ENCODE measurements around the gene RBM6.
"Not testable (repeated sequence)": the region's sequence is repeated elsewhere in the genome, so short reads cannot be mapped to it uniquely, and the experiment has no call there.

RBM6 gene

DNA sequence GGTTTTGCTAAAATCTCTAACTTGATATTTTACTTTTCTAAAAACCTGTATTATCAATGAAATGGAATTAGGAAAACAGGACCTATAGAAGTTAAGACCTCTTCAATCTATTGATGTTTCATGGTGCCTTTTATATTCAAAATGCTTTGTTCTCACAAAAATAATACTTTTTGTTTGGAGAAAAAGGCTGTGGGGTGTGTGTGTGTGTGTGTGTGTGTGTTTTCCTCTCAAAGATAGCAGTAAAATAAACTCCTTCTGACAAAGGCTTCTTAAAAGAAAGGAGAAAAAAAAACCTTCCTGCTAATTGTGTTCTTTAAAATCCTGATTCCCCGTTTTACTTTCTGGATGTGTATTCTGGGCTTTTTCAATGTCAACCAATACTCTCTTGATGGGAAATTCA is 54.5 kb downstream of the RBM6 start:
- DNase-seq, result no peak

- DNase-seq, result no peak
Measured at GRCh38 chr3:49996016-49996415, 56.1 kb downstream of the RBM6 start.

DNA sequence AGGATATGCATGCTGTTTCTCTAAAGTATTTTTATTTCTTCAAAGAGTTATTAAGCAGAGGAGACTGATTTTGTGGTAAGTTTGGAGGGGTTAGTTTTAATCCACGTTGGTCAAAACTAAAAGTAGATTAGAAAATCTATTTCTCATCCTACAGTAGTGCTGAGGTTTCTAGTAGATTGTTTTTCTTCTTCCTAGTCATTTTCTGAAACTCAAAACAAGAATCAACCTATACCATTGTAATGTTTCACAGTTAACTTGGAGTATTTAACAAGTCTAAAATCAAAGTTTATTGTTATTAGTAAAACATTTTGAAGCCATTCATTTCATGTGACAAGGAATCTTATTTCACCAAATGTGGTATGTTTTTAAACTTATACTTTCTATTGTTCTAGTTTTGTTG is 57.9 kb downstream of the RBM6 start:
- DNase-seq, result no peak

- no peak for DNase-seq
Measured at GRCh38 chr3:49998326-49998725, 58.4 kb downstream of the RBM6 start.

- DNase-seq, result no peak
Measured at GRCh38 chr3:50001511-50001910, 61.6 kb downstream of the RBM6 start.

DNA sequence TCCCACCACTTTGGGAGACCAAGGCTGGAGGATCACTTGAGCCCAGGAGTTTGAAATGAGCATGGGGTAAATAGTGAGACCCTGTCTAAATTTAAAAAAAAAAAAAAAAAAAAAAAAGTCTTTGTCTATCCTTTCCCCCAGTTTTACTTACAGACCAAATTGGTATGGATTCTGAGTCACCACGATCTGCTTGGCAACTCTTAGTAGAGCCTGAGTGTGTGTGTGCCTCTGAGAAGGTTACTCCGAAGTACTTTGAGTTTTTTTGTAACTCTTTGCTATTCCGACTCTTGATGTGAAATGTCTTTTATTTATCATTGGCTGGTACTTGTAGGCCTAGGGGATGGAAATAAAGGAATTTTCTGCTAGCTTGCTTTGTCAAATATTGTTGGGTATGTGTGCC is 63.3 kb downstream of the RBM6 start:
- DNase-seq, result no peak

GRCh38 chr3:50003824-50004223 is 63.9 kb downstream of the RBM6 start:
- DNase-seq, result no peak

GRCh38 chr3:50008931-50009330 is 69.0 kb downstream of the RBM6 start:
- DNase-seq, result no peak

GRCh38 chr3:50010959-50011358 is 71.0 kb downstream of the RBM6 start:
- DNase-seq, result no peak

DNA sequence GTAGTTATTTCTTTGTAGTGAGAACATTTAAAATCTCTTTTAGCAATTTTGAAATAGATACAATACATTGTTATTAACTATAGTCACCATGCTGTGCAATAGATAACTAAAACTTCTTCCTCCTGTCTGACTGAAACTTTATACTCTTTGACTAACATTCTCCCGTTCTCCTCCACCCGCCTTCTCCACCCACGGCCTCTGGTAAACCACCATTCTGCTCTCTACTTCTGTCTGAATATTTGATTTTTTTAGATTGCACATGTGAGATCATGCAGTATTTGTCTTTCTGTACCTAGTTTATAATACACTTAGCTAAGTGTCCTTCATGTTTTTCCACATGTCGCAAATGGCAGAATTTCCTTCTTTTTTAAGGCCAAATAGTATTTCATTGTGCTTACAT is 76.0 kb downstream of the RBM6 start:
- no peak for DNase-seq

DNA sequence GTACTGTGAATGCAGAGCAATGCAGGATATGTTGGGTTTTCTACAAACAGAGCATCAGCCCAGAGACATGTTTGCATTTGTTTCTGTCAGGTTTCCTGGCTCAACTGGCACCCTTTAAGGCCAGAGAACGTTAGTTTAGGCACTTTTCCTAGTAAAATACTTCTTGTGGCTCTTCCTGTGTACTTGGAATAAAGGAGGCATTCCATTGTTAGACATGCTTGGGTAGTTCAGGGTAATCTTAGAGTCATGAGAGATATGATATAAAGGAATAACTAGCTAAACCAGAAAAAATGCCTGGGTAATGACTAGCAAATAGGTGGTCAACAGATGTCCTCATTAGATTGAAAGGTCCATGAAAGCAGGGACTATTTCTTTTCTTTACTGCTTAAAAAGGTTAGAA is 88.4 kb downstream of the RBM6 start:
- DNase-seq, result no peak

DNA sequence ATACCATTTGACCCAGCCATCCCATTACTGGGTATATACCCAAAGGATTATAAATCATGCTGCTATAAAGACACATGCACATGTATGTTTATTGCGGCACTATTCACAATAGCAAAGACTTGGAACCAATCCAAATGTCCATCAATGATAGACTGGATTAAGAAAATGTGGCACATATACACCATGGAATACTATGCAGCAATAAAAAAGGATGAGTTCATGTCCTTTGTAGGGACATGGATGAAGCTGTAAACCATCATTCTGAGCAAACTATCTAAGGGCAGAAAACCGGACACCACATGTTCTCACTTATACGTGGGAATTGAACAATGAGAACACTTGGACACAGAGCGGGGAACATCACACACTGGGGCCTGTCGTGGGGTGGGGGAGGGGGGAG is 91.3 kb downstream of the RBM6 start:
- not testable (repeated sequence) for DNase-seq

DNA sequence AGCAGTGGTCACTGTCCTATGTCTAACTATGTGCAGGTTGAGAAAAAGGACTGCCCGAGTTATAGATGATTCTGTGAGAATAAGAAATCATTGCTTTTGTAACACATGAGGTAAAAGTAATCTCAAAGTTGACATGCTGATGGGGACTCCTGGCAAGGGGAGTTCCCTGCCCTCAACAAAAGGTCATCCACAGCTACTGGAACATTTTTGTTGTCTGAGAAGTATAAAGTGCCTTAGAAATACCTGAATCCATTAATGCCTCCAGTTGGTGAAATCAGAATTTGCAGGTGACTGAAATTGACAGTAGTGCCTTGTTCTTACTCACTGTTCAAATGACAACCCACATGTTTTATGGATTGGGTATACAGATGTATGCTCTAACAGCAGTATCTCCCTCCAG is 105.0 kb downstream of the RBM6 start:
- DNase-seq, result no peak

DNA sequence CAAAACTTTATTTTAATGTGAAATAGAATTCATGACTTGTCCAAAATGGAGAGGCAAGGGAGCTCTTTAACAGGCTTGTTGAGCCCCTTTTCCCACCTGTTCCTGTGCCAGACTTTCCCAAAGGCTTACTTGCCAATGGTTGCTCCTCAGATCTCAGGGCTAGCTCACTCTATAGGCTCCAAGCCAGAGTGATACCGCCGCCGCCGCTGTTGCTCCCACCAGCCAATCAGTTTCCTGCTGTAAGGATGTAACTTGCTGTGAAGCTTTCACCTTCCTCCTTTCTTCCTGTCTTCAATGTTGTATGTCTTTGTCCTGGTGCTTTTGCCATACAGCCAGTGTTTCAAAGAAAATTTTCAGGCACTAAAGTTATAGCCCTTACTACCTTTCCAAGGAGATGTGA is 107.5 kb downstream of the RBM6 start:
- no peak for DNase-seq

DNA sequence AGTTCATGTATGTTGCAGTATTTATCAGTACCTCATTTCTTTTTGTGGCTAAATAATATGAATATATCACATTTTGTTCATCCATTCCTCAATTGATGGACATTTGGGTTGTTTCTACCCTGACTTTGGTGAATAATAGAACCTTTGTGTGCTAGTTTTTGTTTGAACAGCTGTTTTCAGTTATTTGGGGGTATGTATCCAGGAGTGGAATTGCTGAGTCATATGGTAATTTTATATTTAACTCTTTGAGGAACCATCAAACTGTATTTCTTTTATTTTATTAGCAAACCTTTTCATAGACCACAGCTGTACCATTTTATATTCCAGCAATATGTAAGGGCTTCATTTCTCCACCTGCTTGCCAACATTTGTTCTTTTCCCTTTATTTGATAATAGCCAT is 110.4 kb downstream of the RBM6 start:
- no peak for DNase-seq

DNA sequence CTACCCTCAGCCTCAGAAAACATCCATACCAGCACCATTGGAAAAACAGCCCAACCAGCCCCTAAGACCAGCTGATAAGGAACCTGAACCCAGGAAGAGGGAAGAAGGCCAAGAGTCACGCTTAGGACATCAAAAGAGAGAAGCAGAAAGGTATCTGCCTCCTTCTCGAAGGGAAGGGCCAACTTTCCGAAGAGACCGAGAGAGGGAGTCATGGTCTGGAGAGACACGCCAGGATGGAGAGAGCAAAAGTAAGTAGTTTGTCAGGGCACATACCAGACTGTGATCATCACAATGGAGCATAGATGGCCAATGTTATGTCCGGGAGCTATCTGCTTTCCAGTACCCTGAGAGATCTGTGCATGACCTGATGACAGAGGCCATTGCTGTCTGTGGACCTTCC is 117.8 kb downstream of the RBM6 start:
- no peak for DNase-seq

DNA sequence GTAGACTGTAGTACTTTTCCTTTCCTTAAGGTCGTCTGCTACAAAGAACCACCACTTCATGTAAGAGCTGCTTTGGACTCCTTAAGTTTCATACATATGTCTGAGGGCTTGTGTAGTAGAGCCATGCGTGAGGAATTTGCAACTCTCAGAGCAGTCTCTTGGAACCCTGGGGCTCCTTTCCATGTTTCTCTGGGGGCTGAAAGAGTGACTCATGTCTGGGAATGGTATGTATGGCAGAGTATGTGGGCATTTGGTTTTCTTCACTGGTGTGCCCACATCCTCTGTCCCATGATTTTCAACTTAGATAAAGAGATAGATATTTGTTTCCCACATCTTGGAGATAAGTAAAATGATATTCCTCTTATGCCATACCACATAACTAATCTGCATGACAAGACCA is 128.2 kb downstream of the RBM6 start:
- DNase-seq, result no peak

GRCh38 chr3:50078091-50078490 is 138.1 kb downstream of the RBM6 start:
- no peak for DNase-seq

DNA sequence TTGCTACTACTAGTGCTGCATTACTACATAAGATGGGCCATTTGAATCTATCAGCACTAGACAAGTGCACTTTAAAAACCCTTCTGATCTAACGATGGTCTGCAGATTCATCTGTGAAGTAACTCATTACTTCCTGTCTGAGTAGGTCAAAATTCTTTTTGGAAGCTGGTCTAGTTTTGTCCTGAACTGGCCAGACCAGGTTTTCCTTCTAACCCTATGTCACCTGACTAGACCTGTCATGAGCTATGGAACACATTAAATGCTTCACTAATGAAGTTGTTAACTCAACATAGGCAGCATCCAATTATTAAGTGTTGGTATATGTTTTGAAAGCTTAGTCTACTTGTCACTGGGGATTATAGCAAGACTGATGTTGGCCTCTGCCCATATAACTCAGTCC is 138.7 kb downstream of the RBM6 start:
- DNase-seq, result no peak

- DNase-seq, result not testable (repeated sequence)
Measured at GRCh38 chr3:50084951-50085350, 145.0 kb downstream of the RBM6 start.

GRCh38 chr3:50088725-50089608 is 149.0 kb downstream of the RBM6 start, which contains the start of gene RBM5:
Gene RBM5, plus strand, starts transcription at chr3:50088919. Its CDS starts 1,516 bp downstream, at chr3:50090435.
- peak; percentile 70 for DNase-seq

DNA sequence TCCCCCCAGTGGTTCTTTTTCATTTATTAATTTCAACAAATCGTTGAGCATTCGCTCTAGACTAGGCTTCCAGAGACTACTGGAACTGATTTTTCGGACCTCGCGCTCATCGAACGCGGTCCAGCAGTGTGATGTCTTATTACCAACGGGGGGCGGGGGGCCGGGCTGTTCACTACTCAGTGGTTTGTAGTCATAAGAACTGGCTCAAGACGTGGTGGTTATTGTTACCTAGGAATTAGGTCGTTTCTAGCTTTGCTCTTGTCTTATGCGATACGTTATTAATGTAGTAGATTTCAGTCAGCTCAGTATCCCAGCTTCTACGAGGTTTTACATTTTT is 149.6 kb downstream of the RBM6 start:
- DNase-seq, result no peak

DNA sequence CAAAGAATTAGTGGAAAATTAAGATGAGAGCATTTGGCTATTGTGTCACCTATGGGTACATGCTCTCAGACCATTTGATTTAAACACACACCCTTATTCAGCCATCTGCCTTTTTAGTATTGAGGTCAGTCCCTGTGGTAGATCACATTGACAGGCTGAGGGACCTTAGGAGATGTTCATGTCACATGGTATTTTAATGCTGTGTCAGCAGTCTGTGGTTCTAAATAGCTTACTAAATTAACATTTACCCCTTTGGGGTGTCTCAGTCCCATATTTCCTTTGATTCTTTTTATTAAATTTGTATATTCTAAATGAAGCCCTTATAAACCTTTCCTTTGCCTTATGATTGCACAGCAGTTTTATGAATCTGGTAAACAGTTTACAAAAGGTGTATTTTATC is 151.0 kb downstream of the RBM6 start:
- DNase-seq, result no peak

- no peak for DNase-seq
Measured at GRCh38 chr3:50095352-50095998, 155.5 kb downstream of the RBM6 start.

DNA sequence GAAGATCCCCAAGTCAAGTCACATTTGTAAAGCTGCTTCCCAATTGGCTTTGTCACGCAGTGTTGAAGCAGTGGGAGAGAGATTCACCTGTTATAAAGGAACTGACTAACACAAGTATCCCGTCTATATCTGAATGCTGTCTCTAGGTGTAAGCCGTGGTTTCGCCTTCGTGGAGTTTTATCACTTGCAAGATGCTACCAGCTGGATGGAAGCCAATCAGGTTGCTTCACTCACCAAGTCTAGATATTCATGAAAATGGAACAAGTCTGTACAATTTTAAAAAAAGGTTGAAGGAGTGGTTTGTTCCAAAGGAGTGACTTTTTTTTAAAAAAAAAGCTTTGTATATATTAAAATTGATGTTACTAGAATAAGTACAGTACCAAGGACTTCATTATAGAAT is 160.4 kb downstream of the RBM6 start:
- DNase-seq, result no peak
